H9 (cell line): ENCODE measurements around the gene PDZD2. TPM values are rescaled to one million over a fixed set of nuclear protein-coding genes. Genes with fewer than 3 reads are reported as not detected.

ENCODE experiments used
- DNase-seq: peaks from one replicate; pipeline ENCODE4 v3.0.0-alpha.2; 2017
- H2AFZ ChIP-seq: one replicate; pipeline ENCODE4 v1.6.1; 2013; ENCODE audit warnings: mild to moderate bottlenecking, low read length, control low read depth, moderate library complexity
- H2AK5ac ChIP-seq: 2 replicates; pipeline ENCODE4 v1.6.1; 2013; ENCODE audit warnings: low read length, control low read depth, mixed read lengths; ENCODE audit not compliant: insufficient read length
- H2BK120ac ChIP-seq: one replicate; pipeline ENCODE4 v1.6.1; 2013; ENCODE audit warnings: low read depth, mild to moderate bottlenecking, low read length, control low read depth, inconsistent platforms; ENCODE audit not compliant: poor library complexity, severe bottlenecking
- H2BK12ac ChIP-seq: 2 replicates; pipeline ENCODE4 v1.6.1; 2013; ENCODE audit warnings: low read length, control low read depth, mixed read lengths, low read depth; ENCODE audit not compliant: insufficient read length
- H2BK15ac ChIP-seq: 2 replicates; pipeline ENCODE4 v1.6.1; 2013; ENCODE audit warnings: low read depth, low read length, control low read depth
- H2BK20ac ChIP-seq: one replicate; pipeline ENCODE4 v1.6.1; 2013; ENCODE audit warnings: low read depth, mild to moderate bottlenecking, low read length, control low read depth, inconsistent platforms; ENCODE audit not compliant: poor library complexity, severe bottlenecking
- H2BK5ac ChIP-seq: 2 replicates; pipeline ENCODE4 v1.6.1; 2013; ENCODE audit warnings: low read length, control low read depth, mixed read lengths; ENCODE audit not compliant: insufficient read length
- H3K14ac ChIP-seq: 2 replicates; pipeline ENCODE4 v1.6.1; 2013; ENCODE audit warnings: low read length, control low read depth; ENCODE audit not compliant: insufficient read depth
- H3K18ac ChIP-seq: 2 replicates; pipeline ENCODE4 v1.6.1; 2013; ENCODE audit warnings: low read depth, mild to moderate bottlenecking, mixed read lengths, low read length, control low read depth; ENCODE audit not compliant: insufficient read length
- H3K23ac ChIP-seq: 2 replicates; pipeline ENCODE4 v1.6.1; 2013; ENCODE audit warnings: low read length, control low read depth, mixed read lengths, low read depth; ENCODE audit not compliant: insufficient read length
- H3K23me2 ChIP-seq: 2 replicates; pipeline ENCODE4 v1.6.1; 2013; ENCODE audit warnings: low read depth, mild to moderate bottlenecking, mixed read lengths, low read length, control low read depth; ENCODE audit not compliant: insufficient read length, poor library complexity, severe bottlenecking
- H3K27ac ChIP-seq: 2 replicates; pipeline ENCODE4 v1.5.1; 2013; ENCODE audit warnings: low read length, control low read depth, mixed read lengths, low read depth; ENCODE audit not compliant: insufficient read length
- H3K27me3 ChIP-seq: 2 replicates; pipeline ENCODE4 v1.6.1; 2013; ENCODE audit warnings: low read length, control low read depth, inconsistent platforms; ENCODE audit not compliant: insufficient read depth
- H3K4ac ChIP-seq: 2 replicates; pipeline ENCODE4 v1.6.1; 2013; ENCODE audit warnings: low read depth, mild to moderate bottlenecking, control low read depth, inconsistent platforms, low read length, moderate library complexity
- H3K4me1 ChIP-seq: 2 replicates; pipeline ENCODE4 v1.6.1; 2013; ENCODE audit warnings: low read length, control low read depth, inconsistent platforms; ENCODE audit not compliant: insufficient read depth
- H3K4me2 ChIP-seq: 2 replicates; pipeline ENCODE4 v1.6.1; 2013; ENCODE audit warnings: low read length, control low read depth, mixed read lengths; ENCODE audit not compliant: insufficient read length, insufficient read depth
- H3K56ac ChIP-seq: 2 replicates; pipeline ENCODE4 v1.6.1; 2013; ENCODE audit warnings: low read depth, mild to moderate bottlenecking, mixed read lengths, low read length, control low read depth; ENCODE audit not compliant: insufficient read length
- H3K79me1 ChIP-seq: 2 replicates; pipeline ENCODE4 v1.6.1; 2013; ENCODE audit warnings: low read depth, mild to moderate bottlenecking, moderate library complexity, low read length, control low read depth, inconsistent platforms; ENCODE audit not compliant: insufficient read depth, poor library complexity, severe bottlenecking
- H3K79me2 ChIP-seq: 2 replicates; pipeline ENCODE4 v1.6.1; 2013; ENCODE audit warnings: low read length, control low read depth, inconsistent platforms; ENCODE audit not compliant: insufficient read depth
- H3K9ac ChIP-seq: 2 replicates; pipeline ENCODE4 v1.6.1; 2013; ENCODE audit warnings: low read length, control low read depth, mixed read lengths; ENCODE audit not compliant: insufficient read length; ENCODE audit errors: extremely low read depth
- H3K9me3 ChIP-seq: one replicate; pipeline ENCODE4 v1.6.1; 2013; ENCODE audit warnings: low read depth, low read length, inconsistent platforms; ENCODE audit not compliant: control insufficient read depth
- H3T11ph ChIP-seq: one replicate; pipeline ENCODE4 v1.6.1; 2013; ENCODE audit warnings: mild to moderate bottlenecking, low read length, control low read depth, inconsistent platforms
- H4K20me1 ChIP-seq: one replicate; pipeline ENCODE4 v1.6.1; 2013; ENCODE audit not compliant: control insufficient read depth, insufficient read length, insufficient read depth
- H4K5ac ChIP-seq: 2 replicates; pipeline ENCODE4 v1.6.1; 2013; ENCODE audit warnings: low read depth, mild to moderate bottlenecking, mixed read lengths, low read length, control low read depth; ENCODE audit not compliant: insufficient read length
- H4K8ac ChIP-seq: replicated peaks from 2 replicates; pipeline ENCODE4 v1.6.1; 2013; ENCODE audit warnings: low read length, control low read depth, mixed read lengths, low read depth; ENCODE audit not compliant: insufficient read length
- H4K91ac ChIP-seq: 2 replicates; pipeline ENCODE4 v1.6.1; 2013; ENCODE audit warnings: low read depth, mild to moderate bottlenecking, moderate library complexity, mixed read lengths, low read length, control low read depth; ENCODE audit not compliant: insufficient read length
- H3K27ac Mint-ChIP-seq, 3 experiments: 2 replicates in 2 of 3; 3 replicates in 1 of 3; pipeline ENCODE4 v1.8.0; 2020 to 2021; ENCODE audit warnings: mixed read lengths in 3 of 3, mild to moderate bottlenecking in 1 of 3, moderate library complexity in 1 of 3
- H3K27me3 Mint-ChIP-seq: 2 replicates; pipeline ENCODE4 v1.8.0; 2021; ENCODE audit warnings: low read depth, mild to moderate bottlenecking, moderate library complexity, mixed read lengths
- H3K36me3 Mint-ChIP-seq, 3 experiments: 2 replicates in 2 of 3; 3 replicates in 1 of 3; pipeline ENCODE4 v1.8.0; 2020 to 2021; ENCODE audit warnings: low read depth in 3 of 3, mixed read lengths in 3 of 3; ENCODE audit not compliant: insufficient read depth in 1 of 3
- H3K4me1 Mint-ChIP-seq, 2 experiments: 2 replicates each; pipeline ENCODE4 v1.8.0; 2020; ENCODE audit warnings: mixed read lengths in 2 of 2
- H3K4me3 Mint-ChIP-seq, 2 experiments: 2 replicates in 1 of 2; 3 replicates in 1 of 2; pipeline ENCODE4 v1.8.0; 2020 to 2021; ENCODE audit warnings: mild to moderate bottlenecking in 2 of 2, mixed read lengths in 2 of 2, moderate library complexity in 1 of 2
- H3K9me3 Mint-ChIP-seq, 2 experiments: 2 replicates in 1 of 2; 3 replicates in 1 of 2; pipeline ENCODE4 v1.8.0; 2020; ENCODE audit warnings: mild to moderate bottlenecking in 2 of 2, mixed read lengths in 2 of 2, moderate library complexity in 1 of 2
- CTCF ChIP-seq: fragments of 200-600 bp; sonication (generic); conservative IDR thresholded peaks from 3 replicates; pipeline ENCODE4 v1.8.0; 2021; ENCODE audit warnings: antibody characterized with exemption, mild to moderate bottlenecking
- WGBS: extraction: QIAGEN DNeasy Blood & Tissue Kit; methylation state at CpG from one replicate; pipeline ENCODE4 v1.1.7; 2013; ENCODE audit warnings: missing lambda C conversion rate, low lambda C conversion rate, mixed read lengths; ENCODE audit not compliant: insufficient read length; ENCODE audit errors: extremely low coverage; 5-methylcytosine and 5-hydroxymethylcytosine counted together
- total RNA-seq: library from RNA; stranded (reverse); gene quantifications from 2 replicates; pipeline ENCODE4 v1.2.1, GENCODE V29; 2021

Gene PDZD2
- total RNA-seq, 1 experiment from 2014 or later = 9.9 TPM

- H3K4me3 Mint-ChIP-seq = no peak overlapping the region
- H3K56ac ChIP-seq = no peak overlapping the region
- H3K23ac ChIP-seq = no peak overlapping the region
- H3K79me1 ChIP-seq = no peaks in the 10 kb centered on the region
- no peak overlapping the region for H2AFZ ChIP-seq
- H4K20me1 ChIP-seq = no peaks in the 10 kb centered on the region
- no peak overlapping the region for H3K4me2 ChIP-seq
- no peak overlapping the region for H3T11ph ChIP-seq
- no peak overlapping the region for H3K9ac ChIP-seq
- H2BK15ac ChIP-seq = no peak overlapping the region
- H3K27ac ChIP-seq = no peak overlapping the region
- no peak overlapping the region for H4K91ac ChIP-seq
- H3K27ac Mint-ChIP-seq = no peak overlapping the region
- peaks cover 10% of the 10 kb centered on the region for H3K27me3 Mint-ChIP-seq
- no peaks in the 10 kb centered on the region for H3K79me2 ChIP-seq
- TF ChIP-seq CTCF = no peak
- H3K27me3 ChIP-seq = peaks cover 5% of the 10 kb centered on the region; the same call in 1 of the 2 replicates
- H3K4me1 ChIP-seq = no peaks in the 10 kb centered on the region
- H2BK120ac ChIP-seq = no peak overlapping the region
- H3K9me3 Mint-ChIP-seq = no peaks in the 10 kb centered on the region
- H3K36me3 Mint-ChIP-seq = no peaks in the 10 kb centered on the region
- no peak overlapping the region for H3K18ac ChIP-seq
- H2BK5ac ChIP-seq = no peak overlapping the region
- peaks cover 24 to 25% of the 10 kb centered on the region in 2 experiments for H3K4me1 Mint-ChIP-seq
- peaks cover 9% of the 10 kb centered on the region for H3K23me2 ChIP-seq
- H2BK20ac ChIP-seq = no peak overlapping the region
- no peak overlapping the region for H2BK12ac ChIP-seq
- no peak overlapping the region for H4K8ac ChIP-seq
- DNase-seq = no peak
- H3K14ac ChIP-seq = no peak overlapping the region
- H2AK5ac ChIP-seq = no peak overlapping the region
- H3K4ac ChIP-seq = no peak overlapping the region
- H3K9me3 ChIP-seq = no peaks in the 10 kb centered on the region
- no peak overlapping the region for H4K5ac ChIP-seq
- no CpG with 5 or more reads among the region's 5 CpGs for WGBS
Measured at GRCh38 chr5:31641575-31641974, 2.6 kb downstream of the PDZD2 start.
